CD4-positive, alpha-beta T cell treated with Interleukin-15 for 1 hour (primary cell): ENCODE results near the gene RNASEL.
"Not testable (repeated sequence)": the region's sequence is repeated elsewhere in the genome, so short reads cannot be mapped to it uniquely, and the experiment has no call there.

Source experiments
- DNase-seq: peaks from one replicate; pipeline ENCODE4 v3.0.0-alpha.2; 2020

RNASEL gene

GRCh38 chr1:182588500-182589396 lies at the start of gene RNASEL:
RNASEL (minus strand) TSS chr1:182589256; CDS start chr1:182586806, 2,450 bp downstream.
- DNase-seq = peak; percentile 55

- DNase-seq = no peak
Measured at GRCh38 chr1:182637769-182638168, 48.7 kb upstream of the RNASEL start.

GRCh38 chr1:182635871-182636270 lies 46.8 kb upstream of the RNASEL start:
- no peak for DNase-seq

- no peak for DNase-seq
Measured at GRCh38 chr1:182634306-182635072, 45.4 kb upstream of the RNASEL start.

GRCh38 chr1:182633657-182634281 lies 44.7 kb upstream of the RNASEL start:
- DNase-seq = no peak

- DNase-seq = no peak
Measured at GRCh38 chr1:182633031-182633430, 44.0 kb upstream of the RNASEL start.

- not testable (repeated sequence) for DNase-seq
Measured at GRCh38 chr1:182632441-182632857, 43.4 kb upstream of the RNASEL start.

GRCh38 chr1:182631954-182632353 lies 42.9 kb upstream of the RNASEL start:
- DNase-seq = no peak

GRCh38 chr1:182631053-182631677 lies 42.1 kb upstream of the RNASEL start:
- DNase-seq = no peak

GRCh38 chr1:182630586-182630985 lies 41.5 kb upstream of the RNASEL start:
- no peak for DNase-seq

GRCh38 chr1:182629499-182630096 lies 40.5 kb upstream of the RNASEL start:
- DNase-seq = peak; percentile 72

- DNase-seq = no peak
Measured at GRCh38 chr1:182629080-182629479, 40.0 kb upstream of the RNASEL start.

- DNase-seq = no peak
Measured at GRCh38 chr1:182628657-182629056, 39.6 kb upstream of the RNASEL start.

- DNase-seq = no peak
Measured at GRCh38 chr1:182627622-182628021, 38.6 kb upstream of the RNASEL start.

GRCh38 chr1:182626527-182626926 lies 37.5 kb upstream of the RNASEL start:
- no peak for DNase-seq

GRCh38 chr1:182625719-182626504 lies 36.9 kb upstream of the RNASEL start:
- no peak for DNase-seq

- no peak for DNase-seq
Measured at GRCh38 chr1:182625024-182625423, 36.0 kb upstream of the RNASEL start.

- no peak for DNase-seq
Measured at GRCh38 chr1:182624577-182624976, 35.5 kb upstream of the RNASEL start.

- DNase-seq = no peak
Measured at GRCh38 chr1:182622901-182623528, 34.0 kb upstream of the RNASEL start.

- no peak for DNase-seq
Measured at GRCh38 chr1:182621906-182622305, 32.9 kb upstream of the RNASEL start.

GRCh38 chr1:182620924-182621585 lies 32.0 kb upstream of the RNASEL start:
- no peak for DNase-seq
